NCI-H69 (cell line): Measurements from ENCODE around the gene JAG2.

Source experiments
- DNase-seq: peaks from one replicate; lab custom pipeline; 2025; lab: John Stamatoyannopoulos, UW

The JAG2 gene

DNA sequence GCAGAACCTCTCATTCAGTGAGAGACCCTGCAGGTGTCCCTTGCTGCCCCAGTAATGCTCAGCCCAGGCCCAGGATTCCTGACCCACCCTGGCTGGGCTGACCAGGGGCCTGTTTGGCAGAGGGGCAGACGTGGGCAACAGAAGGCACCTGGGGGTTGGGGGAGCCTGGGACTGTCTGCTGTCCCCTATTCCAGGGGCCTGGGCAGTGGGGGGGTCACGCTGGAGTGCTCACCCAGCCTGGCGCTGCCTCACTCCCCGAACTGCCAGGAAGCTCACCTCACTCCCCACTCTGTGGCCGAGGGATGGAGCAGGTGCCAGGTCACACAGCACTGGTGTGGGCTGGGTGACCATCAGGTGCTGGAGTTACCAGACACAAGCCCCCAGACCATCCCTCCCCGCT is 35.1 kb upstream of the JAG2 start:
- no peak for DNase-seq

DNA sequence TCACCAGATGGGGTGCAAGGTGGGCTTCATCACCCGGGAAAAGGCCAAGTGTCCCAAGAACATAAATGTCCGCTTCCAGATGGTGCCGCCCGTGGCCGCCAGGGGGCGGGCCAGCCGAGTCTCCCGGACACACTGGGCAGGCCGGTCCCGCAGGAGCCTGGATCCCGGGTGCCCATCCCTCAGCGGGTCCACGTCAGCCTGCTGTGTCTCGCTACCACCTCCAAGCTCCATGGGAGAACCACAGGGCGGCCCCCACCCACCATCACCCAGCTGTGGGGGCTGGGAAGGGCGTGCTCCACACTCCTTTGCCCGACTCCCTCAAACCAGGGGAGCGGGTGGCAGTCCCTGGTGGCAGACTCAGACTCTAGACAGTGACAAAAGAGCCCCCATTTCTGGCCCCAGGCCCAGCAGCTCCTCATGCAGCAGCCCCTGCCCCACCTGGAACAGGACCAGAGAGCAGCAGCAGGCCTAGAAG is 34.5 kb upstream of the JAG2 start:
- peak; percentile 65 for DNase-seq

DNA sequence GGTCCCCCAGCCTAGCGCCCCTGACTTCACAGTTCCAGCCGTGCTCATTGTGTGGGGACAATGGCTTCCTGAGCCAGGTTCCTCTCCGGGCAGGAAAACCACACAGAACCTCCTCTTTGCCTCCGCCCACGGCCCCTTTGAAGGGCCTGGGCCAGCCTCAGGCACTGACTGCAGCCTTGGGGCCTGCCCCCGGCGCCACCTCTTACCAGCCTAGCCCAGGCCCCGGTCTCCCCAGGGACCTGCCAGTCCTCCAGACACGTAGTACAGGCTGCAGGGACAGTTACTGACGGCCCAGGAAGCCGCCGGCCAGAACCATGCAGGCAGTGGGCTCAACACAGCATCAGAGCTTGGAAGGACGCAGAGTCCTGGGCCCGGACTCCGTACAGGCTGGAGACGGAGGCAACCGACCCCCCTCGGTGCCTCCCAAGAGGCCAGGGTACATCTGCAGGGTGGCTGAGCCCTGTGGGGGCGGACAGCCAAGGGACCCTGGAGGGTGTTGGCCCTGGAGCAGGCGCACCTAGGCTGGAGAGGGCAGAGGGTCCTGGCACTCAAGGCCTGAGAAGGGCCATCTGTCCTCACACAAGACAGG is 33.4 kb upstream of the JAG2 start:
- no peak for DNase-seq

DNA sequence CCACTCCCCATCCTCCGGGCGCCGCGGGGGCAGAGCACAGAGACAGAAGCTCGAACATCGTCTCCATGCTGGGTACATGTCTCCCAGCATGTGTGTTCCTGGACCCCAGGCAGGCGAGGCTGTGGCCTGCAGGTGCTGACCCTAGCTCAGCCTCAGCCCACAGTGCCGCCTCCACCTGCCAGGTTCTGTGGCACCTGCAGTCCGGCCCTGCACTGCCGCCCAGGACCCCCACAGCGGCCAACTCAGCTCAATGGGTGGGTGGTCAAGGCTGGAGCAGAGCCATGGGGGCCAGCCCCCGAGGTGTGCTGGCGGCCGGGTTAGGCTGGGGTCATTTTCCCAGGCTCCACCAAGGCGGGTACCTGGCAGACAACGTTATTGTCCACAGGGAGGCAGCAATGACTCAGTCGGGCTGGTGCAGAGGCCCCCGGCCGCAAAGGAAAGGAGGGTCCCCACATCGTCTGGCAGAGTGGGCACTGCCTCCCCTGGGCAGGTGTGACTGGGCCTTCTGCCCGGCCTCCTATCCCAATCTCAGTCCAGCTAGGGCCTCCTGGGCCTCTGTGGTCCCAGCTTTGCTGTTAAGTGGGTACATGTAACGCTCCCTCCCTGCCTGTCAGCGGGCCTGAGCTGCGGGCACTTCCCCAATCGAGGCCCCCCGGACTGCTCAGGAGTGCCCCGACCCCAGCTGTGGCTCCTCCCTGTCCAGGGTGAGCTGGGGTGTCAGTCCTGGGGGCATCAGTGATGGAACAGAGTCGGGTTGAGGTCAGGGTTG is 32.8 kb upstream of the JAG2 start:
- no peak for DNase-seq

DNA sequence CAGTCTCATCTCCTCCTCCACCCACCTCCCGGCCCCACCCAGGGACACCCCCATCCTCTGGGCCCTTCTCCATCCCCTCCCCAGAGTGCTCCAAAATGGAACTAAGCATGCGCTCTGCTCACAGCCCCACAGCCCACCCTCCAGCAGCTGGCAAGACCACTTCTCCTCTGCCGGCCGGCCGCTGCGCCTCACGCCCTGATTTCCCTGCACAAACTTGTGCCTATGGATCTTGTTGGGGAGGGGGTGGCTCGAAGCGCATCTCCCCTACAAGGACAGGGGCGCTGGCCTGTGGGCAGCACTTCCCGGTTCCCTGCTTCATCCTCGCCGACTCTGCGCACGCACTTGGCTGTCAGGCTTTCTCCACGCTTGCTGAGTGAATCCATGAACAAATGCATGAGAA is 32.1 kb upstream of the JAG2 start:
- no peak for DNase-seq

DNA sequence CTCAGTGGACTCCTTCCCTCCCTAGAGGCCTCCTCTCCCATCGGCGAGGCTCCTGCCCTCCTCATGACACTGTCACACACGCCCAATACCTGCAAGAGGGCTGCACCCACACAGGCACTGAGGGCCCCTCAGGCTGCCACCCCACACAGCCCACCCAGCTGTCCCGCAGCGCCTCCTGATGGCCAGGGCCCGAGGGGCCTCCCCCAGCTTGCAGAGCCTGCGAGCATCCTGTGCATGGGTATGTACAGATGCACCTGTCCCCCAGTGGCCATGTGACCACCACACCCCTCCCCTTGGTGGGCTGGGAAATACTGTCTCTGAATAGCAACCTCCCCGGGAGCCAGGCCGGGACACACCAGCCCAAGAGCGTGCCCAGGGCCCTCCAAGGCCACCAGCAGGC is 31.5 kb upstream of the JAG2 start:
- DNase-seq, result no peak

DNA sequence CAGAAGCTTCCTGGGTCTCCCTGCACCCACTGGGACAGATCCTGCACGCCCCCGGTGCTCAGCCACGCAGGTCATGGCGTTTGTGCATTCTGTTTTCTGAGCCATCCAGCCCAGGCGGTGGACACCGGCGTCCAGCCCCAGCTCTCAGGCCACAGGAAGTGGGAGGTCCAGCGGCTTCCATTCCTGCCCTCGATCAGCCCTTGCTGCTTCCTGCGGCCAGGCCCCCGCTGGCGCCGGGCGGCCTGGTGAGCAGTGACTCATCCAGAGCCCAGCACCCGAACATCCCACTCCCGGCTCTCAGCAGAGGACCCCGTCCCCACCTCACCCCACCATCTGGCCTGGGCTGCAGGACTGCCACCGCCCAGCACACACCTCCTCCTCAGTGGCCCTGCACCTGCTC is 30.5 kb upstream of the JAG2 start:
- DNase-seq, result no peak

DNA sequence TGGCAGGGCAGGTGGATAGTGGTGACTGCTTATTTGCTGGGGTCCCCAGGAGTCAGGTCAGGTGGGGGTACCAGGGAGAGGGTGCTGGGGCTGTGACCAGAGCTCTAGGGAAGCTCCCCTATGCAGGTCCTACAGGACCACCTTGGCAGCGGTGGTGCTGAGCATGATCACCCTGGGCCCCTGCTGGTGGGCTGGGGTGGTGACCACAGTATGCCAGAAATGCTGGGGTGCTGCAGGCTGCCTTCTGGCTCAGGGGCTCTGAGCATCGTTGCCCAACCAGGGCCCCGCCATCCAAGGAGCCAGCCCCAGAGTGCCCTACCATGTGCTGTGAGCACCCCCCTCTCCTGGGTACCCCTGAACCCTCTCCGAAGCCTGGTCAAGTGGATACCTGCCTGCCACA is 30.0 kb upstream of the JAG2 start:
- no peak for DNase-seq

DNA sequence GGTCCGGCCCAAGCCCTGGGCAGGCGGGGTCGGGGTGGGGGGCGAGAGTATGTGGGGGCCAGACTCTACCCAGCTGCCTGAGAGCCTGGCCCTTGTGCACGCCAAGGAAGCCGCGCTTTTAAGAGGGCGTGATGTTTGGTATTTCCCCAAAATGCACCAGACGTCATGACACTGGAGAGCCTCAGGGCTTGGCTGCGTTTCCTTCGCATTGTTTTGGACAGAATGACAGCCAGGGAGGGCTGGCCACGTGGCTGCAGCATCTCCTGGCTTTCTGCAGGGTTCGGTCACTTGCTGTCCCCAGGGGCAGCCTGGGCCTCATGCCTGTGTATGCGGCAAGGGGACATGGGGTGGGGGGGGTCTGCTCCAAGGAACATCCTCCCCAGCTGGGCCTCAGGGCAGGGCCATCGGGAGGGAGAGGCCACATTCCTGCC is 28.6 kb upstream of the JAG2 start:
- peak; percentile 72 for DNase-seq

DNA sequence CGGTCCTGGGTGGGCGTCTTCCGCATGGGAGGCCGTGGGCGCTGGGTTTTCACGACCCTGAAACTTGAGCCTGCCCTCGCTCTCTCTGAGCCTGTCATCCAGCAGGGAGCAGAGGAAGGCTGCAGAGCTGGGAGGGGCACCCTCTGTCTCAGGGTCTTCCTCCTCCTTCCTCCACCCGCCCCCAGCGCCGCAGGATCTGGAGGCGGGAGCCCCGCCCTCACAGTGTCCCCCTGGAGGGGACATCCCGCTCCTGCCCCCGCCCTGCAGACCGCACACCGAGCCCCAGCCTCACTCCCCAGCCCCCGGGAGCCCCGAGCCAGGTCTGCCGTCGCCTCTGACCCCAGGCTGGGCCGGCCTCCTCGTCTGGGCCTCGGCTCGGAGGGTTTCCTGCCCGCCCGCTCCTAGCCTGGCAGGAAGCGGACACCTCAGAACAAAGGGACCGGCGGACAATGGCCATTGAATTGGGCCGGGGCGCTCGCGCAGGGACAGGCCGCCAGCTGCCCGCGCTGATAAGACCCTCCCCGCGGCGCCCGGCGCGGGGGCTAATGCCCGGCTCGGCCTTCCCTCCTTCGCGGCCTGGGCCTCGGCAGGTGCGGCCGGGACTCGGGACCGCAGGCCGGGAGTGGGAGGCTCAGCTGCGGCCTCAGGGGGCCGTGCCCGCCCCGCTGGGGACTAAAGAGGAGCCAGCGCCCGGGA is 27.8 kb upstream of the JAG2 start:
- DNase-seq, result peak; percentile 44

DNA sequence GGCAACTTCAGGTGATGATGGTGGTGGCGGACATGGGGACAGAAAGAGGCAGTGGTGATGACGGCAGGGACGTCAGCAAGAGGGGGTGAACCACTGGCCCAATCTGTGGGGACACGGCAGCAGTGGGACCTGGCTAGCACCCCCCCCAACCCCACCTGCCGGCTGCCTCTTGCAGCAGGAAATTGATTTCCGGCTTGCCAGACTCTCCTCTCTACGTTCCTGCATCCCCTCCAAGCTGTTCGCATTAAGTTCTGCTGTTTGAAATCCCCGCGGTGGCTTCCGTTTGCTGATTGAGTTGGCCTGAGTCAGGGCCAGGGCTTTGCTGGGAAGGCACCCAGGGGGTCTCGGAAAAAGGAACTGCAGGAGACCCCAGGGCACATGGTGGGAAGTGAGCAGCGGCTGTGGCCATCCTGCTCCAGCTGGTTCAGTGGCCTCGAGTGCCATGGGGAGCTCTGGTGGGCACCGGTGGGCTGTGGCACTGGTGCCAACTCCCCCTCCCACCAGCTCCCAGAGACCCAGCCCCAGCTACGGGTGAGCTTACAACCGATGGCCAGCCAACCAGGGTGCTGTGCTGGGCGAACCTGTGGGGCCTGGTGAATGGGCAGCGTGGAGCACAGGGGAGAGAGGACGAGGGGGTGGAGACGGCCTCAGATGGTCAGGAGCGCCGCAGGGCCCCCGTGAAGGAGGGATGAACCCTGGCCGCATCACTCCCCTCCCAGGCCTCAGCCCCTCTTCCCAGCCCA is 27.1 kb upstream of the JAG2 start:
- DNase-seq, result no peak

DNA sequence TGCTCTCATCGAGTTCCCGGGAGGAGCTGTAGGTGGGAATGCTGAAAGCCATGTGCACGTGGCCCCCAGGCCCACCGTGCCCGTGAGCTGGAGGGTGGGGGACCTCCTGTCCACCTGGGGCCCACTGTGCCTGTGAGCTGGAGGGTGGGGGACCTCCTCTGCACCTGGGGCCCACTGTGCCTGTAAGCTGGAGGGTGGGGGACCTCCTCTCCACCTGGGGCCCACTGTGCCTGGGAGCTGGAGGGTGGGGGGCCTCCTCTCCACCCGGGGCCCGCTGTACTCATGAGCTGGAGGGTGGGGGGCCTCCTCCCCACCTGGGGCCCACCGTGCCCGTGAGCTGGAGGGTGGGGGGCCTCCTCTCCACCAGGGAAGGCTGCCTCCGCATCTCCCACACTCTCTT is 26.5 kb upstream of the JAG2 start:
- DNase-seq, result no peak

DNA sequence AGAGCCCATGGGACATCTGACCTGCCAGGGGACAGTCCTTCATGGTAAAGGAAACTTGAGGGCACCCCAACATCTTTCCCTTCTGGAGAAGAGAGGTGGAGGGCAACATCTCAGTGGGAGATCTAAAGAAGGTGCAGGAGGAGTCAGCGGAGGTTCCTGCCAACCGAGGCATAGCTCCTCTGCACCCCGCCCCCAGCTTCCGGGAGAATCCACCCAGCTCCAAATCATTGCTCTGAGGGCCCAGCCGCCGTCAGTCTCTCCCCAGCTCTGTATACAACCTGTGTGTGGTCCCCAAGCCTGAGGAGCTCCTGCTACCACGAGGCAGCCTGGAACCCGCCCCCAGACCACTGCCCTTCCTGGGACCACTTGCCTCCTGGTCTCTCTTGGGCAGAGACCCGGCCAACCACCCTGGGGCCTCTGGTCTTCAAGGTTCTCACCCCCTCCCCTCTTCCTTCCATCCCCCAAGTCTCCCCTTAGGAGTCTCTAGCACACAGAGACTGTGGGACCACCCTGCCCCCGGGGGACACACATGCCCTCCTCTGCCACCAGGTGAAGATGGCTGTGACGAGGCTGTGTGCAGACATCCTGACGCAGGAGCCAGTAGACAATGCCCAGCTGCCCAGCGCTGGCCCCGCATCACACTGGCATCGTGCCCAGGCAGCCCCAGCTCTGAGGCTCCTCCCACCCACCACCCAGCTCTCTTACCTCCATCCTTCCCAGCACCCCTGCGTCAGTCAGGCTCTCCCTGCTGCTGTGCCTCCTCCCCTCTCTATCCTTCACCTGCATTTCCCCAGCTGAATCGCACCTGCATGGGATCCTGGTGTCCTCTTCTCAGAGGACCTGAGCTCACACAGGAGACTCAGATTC is 25.6 kb upstream of the JAG2 start:
- peak; percentile 90 for DNase-seq

DNA sequence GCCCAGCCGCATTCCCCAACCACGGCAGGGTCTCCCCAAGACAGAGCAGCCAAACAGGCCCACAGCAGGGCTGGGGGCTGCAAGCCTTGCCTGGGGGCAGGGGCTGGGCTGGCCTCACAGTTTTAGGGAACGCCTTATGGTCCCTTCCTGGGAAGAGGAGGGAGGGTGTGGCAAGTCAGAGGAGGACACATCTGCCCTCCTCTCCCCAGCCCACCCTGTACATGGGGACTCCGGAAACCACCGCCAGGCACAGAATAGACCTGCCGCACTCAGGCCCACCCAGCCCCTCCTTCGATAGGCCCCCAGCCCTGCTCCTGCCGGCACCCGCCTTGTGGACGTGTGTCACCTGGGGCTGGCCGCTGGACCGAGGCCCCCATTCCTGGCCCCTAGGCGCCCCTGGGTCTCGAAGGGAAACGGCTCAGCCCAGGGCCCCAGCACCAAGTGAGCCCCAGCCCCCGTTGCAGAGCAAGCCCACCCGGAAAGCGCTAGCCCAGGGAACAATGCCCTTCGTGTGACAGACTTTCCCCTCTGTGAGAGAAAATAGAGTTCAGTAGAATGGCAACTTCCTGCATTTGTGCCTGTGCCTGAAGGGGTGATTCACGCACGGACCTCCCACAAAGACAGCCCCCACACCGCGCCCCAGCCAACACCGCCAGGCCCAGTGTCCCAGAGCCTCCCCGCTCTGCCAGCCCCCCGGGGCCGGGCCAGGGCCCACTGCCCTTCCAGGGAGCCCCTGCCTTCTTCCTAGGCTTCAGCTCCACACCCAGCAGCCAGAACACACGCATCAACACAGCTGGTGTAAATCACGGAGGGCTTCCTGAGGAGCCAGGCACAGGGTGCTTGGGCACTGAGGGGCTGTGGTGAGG is 24.5 kb upstream of the JAG2 start:
- DNase-seq, result no peak

DNA sequence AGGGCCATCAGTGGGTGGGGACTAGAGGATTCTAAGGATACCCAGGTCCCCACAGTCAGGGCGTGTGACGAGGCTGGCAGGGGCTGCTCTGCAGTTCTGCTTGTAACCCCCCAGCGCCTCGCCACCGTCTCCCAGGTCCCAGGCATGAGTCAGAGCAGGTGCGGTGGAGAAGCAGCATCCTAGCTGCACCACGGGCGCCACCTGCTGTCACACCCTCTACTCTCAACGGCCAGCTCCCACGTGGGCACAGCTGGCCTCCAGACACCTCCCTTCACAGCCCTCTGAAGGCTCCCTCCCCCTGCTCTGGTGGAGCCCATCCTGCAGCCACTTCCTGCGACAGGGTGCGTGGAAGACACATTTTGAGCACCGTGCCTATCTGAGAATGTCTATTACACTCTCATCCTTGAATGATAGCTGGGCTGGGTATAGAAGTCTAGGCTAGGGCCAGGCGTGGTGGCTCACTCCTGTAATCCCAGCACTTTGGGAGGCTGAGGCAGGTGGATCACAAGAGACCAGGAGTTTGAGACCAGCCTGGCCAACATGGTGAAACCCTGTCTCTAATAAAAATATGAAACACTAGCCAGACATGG is 19.5 kb upstream of the JAG2 start:
- peak; percentile 70 for DNase-seq

DNA sequence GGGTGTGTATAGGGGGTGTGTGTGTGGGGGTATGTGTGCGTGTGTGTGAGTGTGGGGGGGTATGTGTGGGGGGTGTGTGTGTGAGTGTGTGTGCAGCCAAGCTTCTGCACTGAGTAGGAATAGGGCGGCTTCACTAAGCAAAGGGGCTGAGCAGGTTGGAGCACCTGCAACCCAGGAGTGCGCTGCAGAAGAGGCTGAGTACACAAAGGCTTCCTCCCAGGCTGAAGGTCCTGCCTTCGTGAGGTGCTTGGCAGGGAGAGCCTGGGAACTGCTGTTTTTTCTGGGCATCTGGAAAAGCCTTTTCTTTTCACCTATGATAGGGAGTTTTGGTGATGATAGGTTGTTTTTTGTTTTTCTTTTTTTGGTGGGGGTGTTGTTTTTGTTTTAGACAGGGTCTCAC is 18.5 kb upstream of the JAG2 start:
- DNase-seq, result peak; percentile 51

DNA sequence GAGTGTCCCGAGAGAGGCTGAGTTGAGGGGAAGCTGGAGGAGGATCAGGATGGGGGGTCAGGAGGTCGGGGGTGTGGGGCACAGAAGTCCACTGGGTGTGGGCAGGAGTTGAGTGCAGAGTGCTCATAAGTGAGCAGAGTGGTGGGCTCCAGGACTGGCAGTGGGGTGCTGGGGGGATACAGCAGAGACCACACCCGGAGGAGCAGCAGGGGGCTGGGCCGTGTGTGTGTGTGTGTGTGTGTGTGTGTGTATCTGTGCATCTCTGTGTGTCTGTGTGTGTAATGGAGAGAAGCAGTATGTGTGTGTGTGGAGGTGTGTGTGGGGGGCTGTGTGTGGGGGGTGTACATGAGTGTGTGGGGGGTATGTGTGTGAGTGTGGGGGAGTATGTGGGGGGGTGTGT is 17.4 kb upstream of the JAG2 start:
- no peak for DNase-seq

DNA sequence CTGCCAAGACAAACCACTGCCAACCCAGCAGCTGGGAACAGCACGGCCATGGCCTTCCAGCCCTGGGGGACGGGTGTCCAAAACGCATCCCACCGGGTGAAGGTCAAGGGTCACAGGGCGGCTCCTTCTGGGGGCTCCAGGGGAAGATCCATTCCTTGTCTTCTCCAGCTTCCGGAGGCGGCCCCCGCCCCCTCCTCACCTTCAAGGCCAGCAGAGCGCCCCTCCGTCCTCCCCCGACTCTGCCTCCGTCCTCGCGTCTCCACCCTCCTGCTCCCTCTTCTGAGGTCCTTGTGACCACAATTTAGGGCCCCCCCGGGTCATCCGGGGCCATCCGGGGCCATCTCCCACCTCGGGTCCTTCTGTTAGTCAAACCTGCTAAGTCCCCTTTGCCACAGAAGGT is 16.4 kb upstream of the JAG2 start:
- no peak for DNase-seq

DNA sequence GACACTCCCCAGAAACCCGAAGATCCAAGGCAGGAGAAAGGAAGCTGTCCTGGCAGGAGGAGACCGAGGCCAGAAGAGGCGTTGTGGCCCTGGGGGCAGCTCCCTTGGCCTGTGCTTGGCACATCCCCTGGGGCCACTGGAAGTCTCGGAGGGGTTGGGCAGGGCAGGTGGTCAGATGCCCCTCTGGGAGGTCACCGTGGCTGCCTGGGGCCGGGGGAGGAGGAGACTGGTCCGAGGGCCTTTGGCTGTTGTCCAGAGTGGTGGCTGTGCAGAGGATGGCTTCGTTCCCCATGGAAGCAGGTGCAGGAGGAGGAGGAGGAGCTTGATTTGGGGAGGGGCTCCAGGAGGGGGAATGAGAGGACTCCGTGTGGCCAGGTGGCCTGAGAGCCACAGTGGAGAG is 15.9 kb upstream of the JAG2 start:
- DNase-seq, result peak; percentile 56
